ENCODE measurements around the gene SCN3A. TPM values are rescaled to one million over a fixed set of nuclear protein-coding genes. Genes with fewer than 3 reads are reported as not detected.

Gene SCN3A
- total RNA-seq, 1 experiment from 2014 or later = 0.07 TPM

- Histone ChIP-seq H3F3A (ENCODE audit: low read length, unreplicated experiment) (no peaks in the 10 kb centered on the region), H3K9me2 (replicated peaks; ENCODE audit: low read length) (no peaks in the 10 kb centered on the region), H3K27me3 (ENCODE audit: low read length) (no peaks in the 10 kb centered on the region), H4K20me1 (ENCODE audit: low read length) (no peaks in the 10 kb centered on the region), H3K36me3 (ENCODE audit: low read depth, low read length) (no peaks in the 10 kb centered on the region), H3K9me3 (ENCODE audit: low read length) (no peaks in the 10 kb centered on the region), H3K4me3 (ENCODE audit: low read length) (no peak overlapping the region), H3K79me2 (ENCODE audit: low read length) (no peaks in the 10 kb centered on the region), H3K27ac (ENCODE audit: low read length) (no peak overlapping the region), H3K9ac (ENCODE audit: low read length) (no peak overlapping the region), H3K4me2 (ENCODE audit: low read length) (no peak overlapping the region), H3K4me1 (ENCODE audit: insufficient read depth, low read length) (no peaks in the 10 kb centered on the region), H2AFZ (ENCODE audit: low read length) (no peak overlapping the region)
- ATAC-seq (no peak), DNase-seq (no peak)
- no peak for TF ChIP-seq EZH2phosphoT487 (IDR thresholded peaks at IDR 0.05; ENCODE audit: borderline replicate concordance, low read length)
- intact Hi-C loops (cut with micrococcal nuclease) = no loop called here
- no TSS peak for BruUV-seq (replicated peaks)
- ChIA-PET CTCF (no interaction called here), POLR2A (ENCODE audit: unreplicated experiment) (no interaction called here)
Measured at GRCh38 chr2:165060411-165060810, 143.4 kb downstream of the SCN3A start.

GRCh38 chr2:165058476-165059265 lies 145.2 kb downstream of the SCN3A start:
- POLR2A ChIA-PET (ENCODE audit: unreplicated experiment) = no interaction called here
- intact Hi-C loops (cut with micrococcal nuclease) = no loop called here
- Histone ChIP-seq H3F3A (ENCODE audit: low read length, unreplicated experiment) (no peaks in the 10 kb centered on the region), H3K36me3 (ENCODE audit: low read depth, low read length) (no peaks in the 10 kb centered on the region), H2AFZ (ENCODE audit: low read length) (no peak overlapping the region), H3K27me3 (ENCODE audit: low read length) (no peaks in the 10 kb centered on the region), H3K27ac (ENCODE audit: low read length) (no peak overlapping the region), H4K20me1 (ENCODE audit: low read length) (no peaks in the 10 kb centered on the region), H3K9me3 (ENCODE audit: low read length) (no peaks in the 10 kb centered on the region), H3K4me3 (ENCODE audit: low read length) (no peak overlapping the region), H3K4me1 (ENCODE audit: insufficient read depth, low read length) (no peaks in the 10 kb centered on the region), H3K4me2 (ENCODE audit: low read length) (no peak overlapping the region), H3K9me2 (replicated peaks; ENCODE audit: low read length) (no peaks in the 10 kb centered on the region), H3K79me2 (ENCODE audit: low read length) (no peaks in the 10 kb centered on the region), H3K9ac (ENCODE audit: low read length) (no peak overlapping the region)
- CTCF ChIA-PET = interaction anchor here (0.6 kb wide), 1 partner anchor 10 kb away, joined by 4 read pairs; no protein-coding TSS in a partner anchor
- ATAC-seq = no peak
- TF ChIP-seq EZH2 (IDR thresholded peaks at IDR 0.05; ENCODE audit: low read length, unreplicated experiment) (no peak), EZH2phosphoT487 (IDR thresholded peaks at IDR 0.05; ENCODE audit: borderline replicate concordance, low read length) (no peak), CTCF (conservative IDR thresholded peaks at IDR 0.05; ENCODE audit: low read depth, low read length) (no peak)
- BruUV-seq (replicated peaks) = no TSS peak
- no peak for DNase-seq

DNA sequence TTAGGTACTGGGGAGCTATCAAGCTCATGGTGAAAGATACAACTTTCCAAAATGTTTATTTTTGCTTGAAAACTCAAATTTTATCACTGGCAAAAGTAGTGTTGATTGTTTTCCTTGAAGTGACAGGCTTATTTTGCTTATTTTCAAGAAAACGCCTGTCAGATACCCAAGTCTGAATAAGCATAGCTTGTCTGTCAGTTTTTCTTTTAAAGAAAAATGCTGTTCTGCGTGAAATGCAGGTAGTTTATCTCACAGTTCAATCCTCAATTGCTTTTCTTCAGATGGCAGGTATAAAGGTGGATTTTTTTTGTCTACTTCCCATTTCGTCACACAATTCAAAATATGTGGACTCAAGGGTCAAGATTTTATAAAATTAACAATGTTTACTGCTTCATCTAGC lies 145.9 kb downstream of the SCN3A start:
- no peak for ATAC-seq

More for the DNA sequence above, 145.9 kb downstream of the SCN3A start:
- no peaks in the 10 kb centered on the region for H3K79me2 ChIP-seq (ENCODE audit: low read length)
- no peaks in the 10 kb centered on the region for H3K27me3 ChIP-seq (ENCODE audit: low read length)
- H3K4me2 ChIP-seq (ENCODE audit: low read length) = no peak overlapping the region
- H3K4me3 ChIP-seq (ENCODE audit: low read length) = no peak overlapping the region
- no peaks in the 10 kb centered on the region for H3F3A ChIP-seq (ENCODE audit: low read length, unreplicated experiment)
- CTCF ChIA-PET = no interaction called here
- no peaks in the 10 kb centered on the region for H3K9me2 ChIP-seq (replicated peaks; ENCODE audit: low read length)
- no peak overlapping the region for H3K9ac ChIP-seq (ENCODE audit: low read length)
- no peaks in the 10 kb centered on the region for H4K20me1 ChIP-seq (ENCODE audit: low read length)
- DNase-seq = no peak
- H3K4me1 ChIP-seq (ENCODE audit: insufficient read depth, low read length) = no peaks in the 10 kb centered on the region
- TF ChIP-seq EZH2phosphoT487 (IDR thresholded peaks at IDR 0.05; ENCODE audit: borderline replicate concordance, low read length) (no peak), CTCF (conservative IDR thresholded peaks at IDR 0.05; ENCODE audit: low read depth, low read length) (no peak), EZH2 (IDR thresholded peaks at IDR 0.05; ENCODE audit: low read length, unreplicated experiment) (no peak)
- POLR2A ChIA-PET (ENCODE audit: unreplicated experiment) = no interaction called here
- H2AFZ ChIP-seq (ENCODE audit: low read length) = no peak overlapping the region
- no TSS peak for BruUV-seq (replicated peaks)
- no peaks in the 10 kb centered on the region for H3K36me3 ChIP-seq (ENCODE audit: low read depth, low read length)
- H3K27ac ChIP-seq (ENCODE audit: low read length) = no peak overlapping the region
- H3K9me3 ChIP-seq (ENCODE audit: low read length) = no peaks in the 10 kb centered on the region
- intact Hi-C loops (cut with micrococcal nuclease) = no loop called here
